Measurements from ENCODE around the gene ERG. TPM values are rescaled to one million over a fixed set of nuclear protein-coding genes. Genes with fewer than 3 reads are reported as not detected.

The ERG gene
- polyA plus RNA-seq, 4 donors: 17.8 to 23.7 (median 20.7) TPM

GRCh38 chr21:38500073-38500472, 1.8 kb upstream of the ERG start:
- no peak for DNase-seq (ENCODE audit: low read depth in 4 of 4, low spot score in 3 of 4)

- no peak for DNase-seq (ENCODE audit: low read depth in 4 of 4, low spot score in 3 of 4)
These were observed 1.0 kb upstream of the ERG start for GRCh38 chr21:38499296-38499695.

- no peak for DNase-seq (ENCODE audit: low read depth in 4 of 4, low spot score in 3 of 4)
These were observed 2.1 kb downstream of the ERG start for GRCh38 chr21:38496224-38496623.

- no peak for DNase-seq (ENCODE audit: low read depth in 4 of 4, low spot score in 3 of 4)
These were observed 2.6 kb downstream of the ERG start for GRCh38 chr21:38495696-38496095.

DNA sequence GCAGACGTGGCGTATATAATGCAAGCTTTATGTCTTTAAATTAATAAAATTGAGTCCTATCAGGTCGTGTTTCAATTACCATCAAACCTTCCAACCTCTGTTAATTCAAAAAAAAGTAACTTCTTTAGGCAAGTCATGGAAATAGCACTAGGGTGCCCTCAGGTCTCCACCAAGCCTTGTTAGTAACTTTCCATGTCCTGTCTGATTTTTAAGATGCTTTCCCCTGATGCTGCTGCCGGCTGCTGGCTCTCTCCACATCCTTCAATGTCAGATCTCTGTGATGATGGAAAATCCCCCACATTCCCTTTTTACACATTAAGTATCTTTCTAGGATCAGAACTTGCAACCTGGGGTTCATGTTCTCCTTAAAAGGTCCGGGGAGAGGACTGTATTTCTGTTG, 3.0 kb downstream of the ERG start:
- DNase-seq (ENCODE audit: low read depth in 4 of 4, low spot score in 3 of 4): no peak

DNA sequence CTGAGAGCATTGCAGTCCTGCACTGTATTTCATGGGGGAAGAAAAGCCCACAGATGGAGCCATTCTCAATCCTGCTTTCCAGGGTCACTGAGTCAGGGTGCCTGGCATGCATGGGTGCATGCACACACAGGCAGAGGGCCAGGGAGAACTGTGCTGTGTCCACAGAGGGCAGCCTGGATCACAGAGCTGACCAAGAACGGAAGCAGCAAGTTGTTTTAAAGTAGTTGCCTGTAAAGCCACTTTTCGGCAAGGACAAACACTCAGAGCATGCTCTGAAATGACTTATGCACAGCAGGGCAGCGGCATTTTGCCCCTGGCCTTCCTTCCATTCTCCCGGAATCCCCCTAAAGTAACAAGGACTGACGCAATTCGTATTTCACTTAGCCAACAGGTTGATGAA, 3.6 kb downstream of the ERG start:
- no peak for DNase-seq (ENCODE audit: low read depth in 4 of 4, low spot score in 3 of 4)

DNA sequence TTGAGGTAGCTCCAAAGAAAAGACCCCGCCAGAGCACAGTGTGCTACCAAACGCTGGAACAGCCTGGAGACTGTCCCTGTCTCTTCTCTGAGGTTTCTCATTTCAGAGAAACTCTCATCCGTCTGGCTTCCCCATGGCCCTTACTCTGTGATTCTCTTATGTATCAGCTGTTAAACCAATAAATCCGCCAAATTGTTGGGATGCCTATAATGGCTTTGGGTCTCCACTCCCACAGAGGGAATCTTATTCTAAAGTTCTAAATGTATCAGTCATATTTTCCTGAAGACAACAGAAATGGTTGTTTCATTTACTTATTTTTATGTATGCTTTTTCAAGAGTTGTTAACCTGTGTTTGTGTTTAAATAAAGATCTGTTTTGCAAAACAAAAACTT, 4.0 kb downstream of the ERG start:
- DNase-seq (ENCODE audit: low read depth in 4 of 4, low spot score in 3 of 4): no peak

GRCh38 chr21:38493549-38494250, 4.6 kb downstream of the ERG start:
- DNase-seq (ENCODE audit: low read depth in 4 of 4, low spot score in 3 of 4): no peak

GRCh38 chr21:38492007-38492406, 6.3 kb downstream of the ERG start:
- no peak for DNase-seq (ENCODE audit: low read depth in 4 of 4, low spot score in 3 of 4)

- DNase-seq (ENCODE audit: low read depth in 4 of 4, low spot score in 3 of 4): no peak
These were observed 6.7 kb downstream of the ERG start for GRCh38 chr21:38491536-38491935.

- no peak for DNase-seq (ENCODE audit: low read depth in 4 of 4, low spot score in 3 of 4)
These were observed 7.8 kb downstream of the ERG start for GRCh38 chr21:38490411-38491020.

- DNase-seq (ENCODE audit: low read depth in 4 of 4, low spot score in 3 of 4): no peak
These were observed 8.5 kb downstream of the ERG start for GRCh38 chr21:38489729-38490128.

- DNase-seq (ENCODE audit: low read depth in 4 of 4, low spot score in 3 of 4): no peak
These were observed 9.0 kb downstream of the ERG start for GRCh38 chr21:38489271-38489652.

GRCh38 chr21:38488640-38489270, 9.5 kb downstream of the ERG start:
- DNase-seq (ENCODE audit: low read depth in 4 of 4, low spot score in 3 of 4): no peak

- DNase-seq (ENCODE audit: low read depth in 4 of 4, low spot score in 3 of 4): no peak
These were observed 10.2 kb downstream of the ERG start for GRCh38 chr21:38487901-38488639.

DNA sequence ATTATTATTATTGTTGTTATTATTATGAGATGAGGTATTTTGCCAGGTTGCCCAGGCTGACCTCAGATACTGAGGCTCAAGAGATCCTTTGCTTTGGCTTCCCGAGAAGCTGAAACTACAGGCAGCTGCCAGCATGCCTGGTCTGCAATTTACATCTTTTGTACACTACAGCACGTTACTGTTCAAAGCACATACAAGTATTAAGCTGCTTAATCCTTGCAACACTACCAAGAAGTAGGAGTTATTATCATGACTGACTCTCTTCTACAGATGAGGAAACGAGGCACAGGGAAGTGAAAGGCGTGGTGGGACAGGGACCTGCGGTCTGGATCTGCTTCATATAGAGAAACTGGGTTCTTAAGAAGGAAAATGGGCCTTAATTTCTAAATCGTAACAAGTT, 11.6 kb downstream of the ERG start:
- DNase-seq (ENCODE audit: low read depth in 4 of 4, low spot score in 3 of 4): no peak

- DNase-seq (ENCODE audit: low read depth in 4 of 4, low spot score in 3 of 4): no peak
These were observed 12.1 kb downstream of the ERG start for GRCh38 chr21:38486221-38486620.

- no peak for DNase-seq (ENCODE audit: low read depth in 4 of 4, low spot score in 3 of 4)
These were observed 18.4 kb downstream of the ERG start for GRCh38 chr21:38479641-38480525.

- no peak for DNase-seq (ENCODE audit: low read depth in 4 of 4, low spot score in 3 of 4)
These were observed 19.5 kb downstream of the ERG start for GRCh38 chr21:38478782-38479181.

DNA sequence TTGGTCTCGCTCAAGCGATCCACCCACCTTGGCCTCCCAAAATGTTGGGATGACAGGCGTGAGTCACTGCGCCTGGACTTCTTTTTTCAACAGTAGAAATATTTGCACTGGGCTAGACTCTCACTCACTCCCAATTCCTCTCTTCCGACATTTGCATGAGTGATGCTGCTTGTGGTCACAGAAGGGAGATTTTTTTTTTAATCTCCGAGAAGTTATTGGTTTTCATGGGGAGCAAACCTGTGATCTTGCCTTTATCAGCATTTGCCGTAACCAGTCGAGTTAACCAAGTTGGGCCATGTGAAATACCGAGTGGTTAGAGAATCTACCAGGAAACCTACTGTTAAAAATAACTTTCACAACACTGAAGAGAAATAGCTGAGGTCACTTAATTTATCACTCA, 21.1 kb downstream of the ERG start:
- no peak for DNase-seq (ENCODE audit: low read depth in 4 of 4, low spot score in 3 of 4)

- no peak for DNase-seq (ENCODE audit: low read depth in 4 of 4, low spot score in 3 of 4)
These were observed 21.9 kb downstream of the ERG start for GRCh38 chr21:38476385-38476784.
